ENCODE results near the gene RPTOR.

Gene RPTOR

DNA sequence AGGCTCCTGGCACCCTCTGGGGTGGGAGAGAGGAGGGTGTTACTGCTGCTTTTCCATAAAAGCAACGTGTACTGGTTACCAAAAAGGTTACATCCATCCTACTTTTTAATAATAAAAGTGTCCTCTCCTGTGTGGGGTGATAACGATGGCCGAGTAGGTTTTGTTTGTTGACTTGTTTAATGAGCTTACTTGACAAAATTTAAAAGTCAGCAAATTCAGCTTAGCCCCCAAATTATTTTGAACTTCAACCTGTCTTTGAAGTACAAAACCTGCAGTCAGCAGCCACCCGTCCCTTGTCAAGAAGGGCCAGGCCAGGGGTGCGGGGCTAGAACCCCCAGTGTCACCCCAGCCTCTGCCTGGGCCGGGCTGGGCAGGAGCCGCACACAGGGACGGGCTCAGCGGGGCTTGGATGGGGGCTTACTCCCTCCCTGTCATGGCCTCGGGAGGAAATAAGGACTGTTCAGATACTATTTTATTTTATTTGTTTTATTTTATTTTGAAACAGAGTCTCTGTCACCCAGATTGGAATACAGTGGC, 343.1 kb downstream of the RPTOR start:
- DNase-seq = no peak

DNA sequence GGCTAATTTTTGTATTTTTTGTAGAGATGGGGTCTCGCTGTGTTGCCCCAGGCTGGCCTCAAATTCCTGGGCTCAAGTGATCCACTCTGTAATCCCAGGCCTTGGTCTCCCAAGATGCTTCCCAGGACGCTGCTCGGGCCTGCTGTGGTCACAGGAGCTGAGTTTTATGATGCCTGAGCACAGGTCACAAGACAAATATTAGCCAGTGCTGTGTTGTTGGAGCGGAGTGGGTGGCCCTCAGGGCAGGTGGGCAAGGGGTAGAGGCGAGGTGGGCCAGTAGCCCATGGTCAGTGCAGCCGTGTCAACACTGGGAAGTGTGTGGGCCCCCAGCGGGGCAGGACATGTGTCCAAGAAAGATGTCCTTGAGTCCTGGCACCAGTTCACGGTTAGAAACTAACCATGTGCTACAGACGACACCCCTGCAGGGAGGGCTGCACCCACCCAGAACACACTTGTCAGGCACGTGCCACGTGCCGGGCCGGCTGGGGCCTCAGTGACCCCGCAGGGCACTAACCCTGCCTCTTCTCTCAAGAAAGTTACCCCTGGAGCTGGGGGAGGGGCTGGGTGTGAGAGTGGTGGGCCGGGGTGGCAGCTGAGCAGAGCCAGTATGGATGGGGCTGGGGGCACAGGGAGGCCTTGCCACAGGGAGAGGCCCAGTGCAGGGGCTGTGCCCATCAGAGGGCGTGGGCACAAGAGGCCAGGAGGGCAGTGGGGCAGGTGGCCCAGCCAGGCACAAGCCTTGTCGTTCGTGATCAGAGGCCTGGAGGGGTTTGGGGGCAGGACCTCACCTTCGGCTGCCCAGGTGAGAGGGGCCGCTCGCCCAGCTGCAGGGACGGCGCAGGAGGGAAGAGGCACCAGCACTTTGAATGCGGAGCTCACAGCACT, 343.9 kb downstream of the RPTOR start:
- DNase-seq = no peak

DNA sequence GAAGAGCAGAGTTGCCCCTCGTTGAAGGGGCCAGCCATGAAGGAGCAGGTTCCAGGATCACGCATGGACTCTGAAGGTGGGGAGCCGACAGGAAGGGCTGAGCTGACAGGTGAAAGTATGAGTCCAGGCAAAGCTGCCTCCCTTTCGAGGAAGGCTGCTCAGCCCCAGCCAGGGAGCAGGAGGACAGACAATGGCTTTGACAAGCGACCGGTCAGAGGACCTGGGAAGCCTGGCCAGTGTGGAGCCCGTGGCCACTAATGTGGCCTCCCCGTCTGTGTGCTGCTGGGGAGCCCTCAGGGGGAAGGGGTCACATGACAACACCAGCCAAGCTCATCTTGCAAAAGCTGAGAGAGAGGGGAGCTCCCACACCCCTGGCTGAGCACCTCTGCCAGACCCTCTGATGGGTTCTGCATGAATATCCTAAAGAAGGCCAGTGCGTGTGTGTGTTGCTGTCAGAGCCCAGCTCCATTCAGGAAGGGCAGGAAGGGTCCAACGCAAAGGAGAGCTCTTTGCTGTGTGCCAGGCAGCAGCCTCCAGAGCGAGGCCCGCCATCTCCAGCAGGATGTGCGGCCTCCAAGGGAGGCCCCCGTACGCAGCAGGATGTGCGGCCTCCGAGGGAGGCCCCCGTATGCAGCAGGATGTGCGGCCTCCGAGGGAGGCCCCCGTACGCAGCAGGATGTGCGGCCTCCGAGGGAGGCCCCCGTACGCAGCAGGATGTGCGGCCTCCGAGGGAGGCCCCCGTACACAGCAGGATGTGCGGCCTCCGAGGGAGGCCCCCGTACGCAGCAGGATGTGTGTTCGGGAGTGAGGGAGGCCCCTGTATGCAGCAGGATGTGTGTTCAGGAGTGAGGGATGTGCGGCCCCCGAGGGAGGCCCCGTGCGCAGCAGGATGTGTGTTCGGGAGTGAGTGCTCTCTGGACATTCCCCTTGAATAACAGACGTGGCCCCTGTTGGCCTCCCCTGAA, 344.9 kb downstream of the RPTOR start:
- DNase-seq = no peak

DNA sequence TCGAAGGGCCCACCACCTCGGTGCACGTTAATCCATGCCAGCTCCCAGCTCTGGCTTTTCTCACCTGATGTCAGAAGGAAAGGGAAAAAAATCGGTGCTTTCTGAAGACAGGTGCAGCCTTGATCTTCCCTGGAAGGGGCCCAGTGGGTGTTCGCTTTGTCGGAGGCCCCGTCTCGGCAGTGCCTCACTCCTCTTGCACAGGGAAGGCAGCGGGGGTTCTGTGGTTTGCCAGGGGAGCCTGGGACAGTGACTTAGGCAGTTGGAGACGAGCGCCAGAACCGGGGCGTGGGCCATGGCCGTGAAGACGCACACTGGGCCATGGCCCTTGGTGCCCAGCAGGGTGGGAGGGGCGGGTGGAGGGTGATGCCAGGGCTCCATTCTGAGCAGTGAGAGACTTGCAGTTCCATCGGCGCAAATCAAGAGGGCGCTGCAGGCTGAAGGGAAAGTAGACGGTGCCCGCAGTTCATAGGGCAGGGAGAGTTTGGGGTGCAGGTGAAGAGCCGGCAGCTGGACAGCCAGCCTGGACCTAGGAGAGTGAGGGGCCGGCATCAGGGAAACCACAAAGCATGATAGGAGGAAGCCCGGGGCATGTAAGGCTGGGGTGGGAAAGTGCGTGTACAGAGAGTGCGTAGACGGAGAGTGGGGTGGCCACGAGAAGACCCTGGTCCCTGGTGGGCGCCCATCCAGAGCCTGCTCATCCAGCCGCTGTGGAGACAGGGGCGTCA, 345.7 kb downstream of the RPTOR start:
- DNase-seq = no peak

GRCh38 chr17:80890921-80891396, 346.3 kb downstream of the RPTOR start:
- DNase-seq = no peak

GRCh38 chr17:80891397-80892018, 346.9 kb downstream of the RPTOR start:
- no peak for DNase-seq

DNA sequence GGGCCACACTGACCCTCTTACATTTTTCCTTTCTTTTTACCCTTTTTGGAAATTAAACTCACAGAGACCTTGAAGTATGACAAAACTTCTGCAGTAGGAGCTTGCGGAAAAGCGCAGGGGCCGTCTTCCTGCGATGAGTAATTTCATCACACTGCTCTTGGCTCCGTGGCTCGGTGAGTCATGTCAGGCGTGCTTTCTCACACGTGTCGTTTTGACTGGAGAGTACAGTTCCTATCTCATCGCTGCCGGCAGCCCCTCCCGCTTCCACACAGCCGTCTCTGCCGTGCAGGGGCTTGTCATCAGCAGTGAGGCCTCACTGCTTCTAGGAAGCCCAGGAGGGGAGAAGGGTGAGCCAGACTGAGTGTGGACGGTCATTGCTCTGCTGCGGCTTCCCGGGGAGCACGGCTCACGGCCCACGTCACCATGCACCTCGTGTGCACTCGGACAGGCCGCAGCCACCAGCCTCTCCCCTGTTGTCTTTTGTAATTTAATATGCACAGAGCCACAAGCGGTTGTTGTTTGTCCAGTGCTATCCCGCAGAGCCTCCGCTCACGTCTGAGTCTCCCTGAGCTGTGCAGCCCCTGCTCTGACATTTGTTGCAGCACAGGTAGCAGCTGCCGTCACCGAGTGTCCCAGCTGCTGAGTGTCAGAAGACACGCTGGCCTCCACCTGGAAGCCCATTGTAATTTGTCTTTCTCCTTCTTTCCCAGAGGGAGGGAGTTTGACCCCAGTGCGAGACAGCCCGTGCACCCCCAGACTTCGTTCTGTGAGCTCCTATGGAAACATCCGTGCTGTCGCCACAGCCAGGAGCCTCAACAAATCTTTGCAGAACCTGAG, 347.6 kb downstream of the RPTOR start:
- DNase-seq = no peak

GRCh38 chr17:80892900-80893603, 348.4 kb downstream of the RPTOR start:
- DNase-seq = no peak

- no peak for DNase-seq
Measured at GRCh38 chr17:80893604-80894438, 349.2 kb downstream of the RPTOR start.

GRCh38 chr17:80894439-80894721, 349.7 kb downstream of the RPTOR start:
- DNase-seq = no peak

GRCh38 chr17:80894726-80895125, 350.1 kb downstream of the RPTOR start:
- no peak for DNase-seq

GRCh38 chr17:80895366-80895765, 350.7 kb downstream of the RPTOR start:
- DNase-seq = no peak

DNA sequence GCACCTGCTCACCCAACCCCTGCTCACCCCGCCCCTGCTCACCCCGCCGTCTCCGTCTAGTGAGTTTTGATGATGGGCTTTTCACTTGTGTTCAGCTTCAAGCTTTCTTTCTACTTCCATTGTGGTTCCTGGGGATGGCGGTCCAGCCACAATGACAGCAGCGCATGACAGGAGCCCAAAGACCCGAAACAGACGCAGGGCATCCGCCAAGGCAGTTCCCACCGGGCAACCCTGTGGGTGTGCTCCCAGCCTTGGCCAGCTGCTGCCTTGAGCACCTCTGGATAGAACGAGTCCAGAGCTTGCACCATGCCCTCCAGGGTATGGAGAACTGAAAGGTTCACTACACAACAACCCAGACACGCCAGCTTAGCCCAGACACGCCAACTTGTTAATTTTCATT, 354.1 kb downstream of the RPTOR start:
- no peak for DNase-seq

GRCh38 chr17:80899402-80900268, 355.0 kb downstream of the RPTOR start:
- DNase-seq = no peak

DNA sequence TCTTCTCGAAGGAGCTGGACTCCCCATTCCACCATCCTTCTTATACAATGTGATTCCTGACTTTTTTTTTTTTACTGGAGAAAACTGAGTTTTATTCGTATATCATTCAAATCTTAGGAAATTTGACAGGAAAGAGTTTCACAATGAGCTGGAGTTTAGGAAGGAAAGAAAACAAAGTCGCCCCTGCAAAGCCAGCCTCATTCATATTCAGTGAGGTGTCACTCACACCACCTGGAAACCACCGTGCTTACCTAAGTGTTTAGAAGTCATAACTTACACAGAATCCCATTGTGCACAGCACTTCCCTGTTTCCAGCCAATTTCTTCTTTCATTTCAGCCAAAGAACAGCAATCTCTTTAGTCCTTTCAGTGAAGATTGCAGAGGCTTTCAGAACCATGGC, 356.7 kb downstream of the RPTOR start:
- DNase-seq = no peak

GRCh38 chr17:80902197-80902962, 357.7 kb downstream of the RPTOR start:
- no peak for DNase-seq

GRCh38 chr17:80902963-80903611, 358.4 kb downstream of the RPTOR start:
- DNase-seq = no peak
